Stimulated activated CD4-positive, alpha-beta T cell treated with anti-CD3 and anti-CD28 coated beads, Interleukin-2, amount 100 ng/mL, for 24 hours (primary cell): ENCODE measurements around the gene KRTAP5-4.
"Not testable (repeated sequence)": the region's sequence is repeated elsewhere in the genome, so short reads cannot be mapped to it uniquely, and the experiment has no call there.

Source experiments
- DNase-seq, 2 donors: peaks; one replicate each; pipeline ENCODE4 v3.0.0-alpha.2; 2020

Gene KRTAP5-4

GRCh38 chr11:1598406-1598805 lies 23.5 kb downstream of the KRTAP5-4 start:
- not testable (repeated sequence) for DNase-seq

DNA sequence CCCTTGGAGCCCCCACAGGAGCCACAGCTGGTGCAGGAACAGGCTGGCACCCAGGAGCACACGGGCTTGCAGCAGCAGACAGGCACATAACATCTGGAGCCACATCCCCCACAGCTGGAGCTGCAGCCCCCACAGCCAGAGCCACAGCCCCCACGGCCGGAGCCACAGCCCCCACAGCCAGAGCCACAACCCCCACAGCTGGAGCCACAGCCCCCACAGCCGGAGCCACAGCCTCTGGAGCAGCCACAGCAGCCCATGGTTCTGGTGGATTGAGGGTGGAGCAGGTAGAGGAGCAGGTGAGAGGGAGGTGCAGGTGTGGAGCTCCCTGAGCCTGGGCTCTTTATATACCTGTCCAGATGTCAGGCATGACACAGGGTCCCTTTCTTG lies 24.0 kb downstream of the KRTAP5-4 start, which contains the start of gene KRTAP5-2:
Gene KRTAP5-2 (minus strand): TSS at position 301 of the 387 bp plus-strand sequence. CDS start 44 bp downstream, at position 257.
- DNase-seq, result no peak

DNA sequence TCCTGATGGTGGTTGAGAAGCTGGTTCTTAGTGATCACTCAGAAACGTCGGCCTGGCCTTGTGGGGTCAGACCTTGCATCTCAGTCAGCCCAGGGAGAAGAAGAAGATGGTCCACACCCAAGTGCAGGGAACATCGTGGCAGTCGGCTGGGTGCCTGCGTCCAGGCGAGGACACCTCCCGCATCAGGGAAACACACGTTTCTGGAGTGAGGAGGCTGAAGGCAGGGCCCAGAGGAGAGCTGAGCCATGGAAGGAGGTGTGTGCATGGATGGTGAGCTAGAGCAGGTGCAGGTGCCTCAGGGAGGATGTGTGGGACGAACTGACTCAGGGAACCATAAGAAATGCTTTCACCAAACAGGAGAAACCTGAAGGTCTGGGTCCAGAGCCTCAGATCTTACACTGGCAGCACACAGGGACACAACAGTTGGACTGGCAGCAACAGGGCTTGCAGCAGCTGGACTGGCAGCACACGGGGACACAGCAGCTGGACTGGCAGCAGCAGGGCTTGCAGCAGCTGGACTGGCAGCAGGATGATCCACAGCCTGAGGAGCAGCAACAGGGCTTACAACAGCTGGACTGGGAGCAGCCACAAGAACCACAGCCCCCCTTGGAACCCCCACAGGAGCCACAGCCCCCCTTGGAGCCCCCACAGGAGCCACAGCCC lies 24.5 kb downstream of the KRTAP5-4 start:
- DNase-seq, result no peak

DNA sequence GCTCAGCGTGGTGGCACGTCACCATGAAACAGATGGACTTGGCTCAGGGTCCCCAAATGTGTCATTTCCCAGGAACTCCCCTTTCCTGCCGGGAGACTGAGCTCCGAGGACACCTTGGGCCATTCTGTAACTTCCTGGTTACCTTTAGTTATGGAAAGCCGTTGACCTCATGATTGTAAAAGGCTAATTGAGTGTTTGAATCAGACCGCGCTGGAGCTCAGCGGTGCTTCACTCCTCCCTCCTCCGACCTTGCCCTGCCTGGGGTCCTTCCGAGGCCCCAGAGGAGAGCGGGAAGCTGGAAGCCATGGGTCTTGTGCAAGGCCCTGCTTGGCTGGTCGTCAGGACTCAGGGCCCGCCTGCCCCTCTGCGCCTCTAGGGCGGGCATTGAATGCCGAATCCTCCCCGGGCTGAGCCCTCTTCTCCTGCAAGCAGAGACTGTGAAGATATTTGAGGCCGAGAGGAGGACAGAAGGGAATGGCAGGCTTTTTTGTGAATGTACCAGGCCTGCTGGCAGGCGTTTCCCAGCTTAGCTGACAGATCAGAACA lies 25.3 kb downstream of the KRTAP5-4 start:
- DNase-seq, result not testable (repeated sequence)

- not testable (repeated sequence) for DNase-seq
Measured at GRCh38 chr11:1595994-1596575, 25.9 kb downstream of the KRTAP5-4 start.

DNA sequence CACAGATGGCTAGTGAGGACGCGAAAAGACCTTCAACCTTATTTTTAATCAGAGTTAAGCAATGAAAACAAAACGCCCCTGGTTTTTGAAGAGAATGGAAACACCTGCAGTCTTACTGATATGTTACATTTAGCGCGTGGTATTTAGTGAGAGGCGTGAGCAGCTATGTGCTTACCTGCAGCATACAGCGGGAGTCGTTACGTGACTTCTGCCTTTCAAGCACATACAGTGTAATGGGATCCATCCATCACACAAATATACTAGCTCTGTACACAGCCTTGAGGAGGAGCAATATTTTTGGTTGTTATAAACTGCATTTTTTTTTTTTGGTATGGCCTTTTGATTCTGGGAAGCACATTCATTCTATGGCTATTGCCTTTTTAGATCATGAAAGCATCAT lies 29.3 kb downstream of the KRTAP5-4 start:
- DNase-seq, result no peak

GRCh38 chr11:1589996-1590395 lies 31.9 kb downstream of the KRTAP5-4 start:
- DNase-seq, result no peak

- DNase-seq, result not testable (repeated sequence)
Measured at GRCh38 chr11:1589191-1589963, 32.6 kb downstream of the KRTAP5-4 start.

DNA sequence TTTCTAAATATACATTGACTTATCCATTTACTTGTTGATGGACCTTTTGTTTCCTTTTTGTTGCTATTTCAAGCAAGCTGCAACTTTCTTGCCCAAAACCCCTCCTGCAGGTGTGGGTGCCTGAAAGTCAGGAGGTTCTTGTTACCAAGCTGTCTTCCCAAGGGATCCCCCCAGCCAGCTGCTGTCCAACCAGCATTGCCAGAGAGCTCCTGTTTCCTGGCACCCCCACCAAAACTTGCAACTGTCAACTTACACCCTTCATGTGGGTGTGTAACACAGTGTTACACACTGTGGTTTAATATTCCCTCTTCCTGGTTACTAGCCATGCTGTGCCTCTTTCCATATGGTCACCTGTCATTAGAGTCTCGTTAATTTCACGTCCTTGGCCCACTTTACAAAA lies 35.2 kb downstream of the KRTAP5-4 start:
- DNase-seq, result no peak

DNA sequence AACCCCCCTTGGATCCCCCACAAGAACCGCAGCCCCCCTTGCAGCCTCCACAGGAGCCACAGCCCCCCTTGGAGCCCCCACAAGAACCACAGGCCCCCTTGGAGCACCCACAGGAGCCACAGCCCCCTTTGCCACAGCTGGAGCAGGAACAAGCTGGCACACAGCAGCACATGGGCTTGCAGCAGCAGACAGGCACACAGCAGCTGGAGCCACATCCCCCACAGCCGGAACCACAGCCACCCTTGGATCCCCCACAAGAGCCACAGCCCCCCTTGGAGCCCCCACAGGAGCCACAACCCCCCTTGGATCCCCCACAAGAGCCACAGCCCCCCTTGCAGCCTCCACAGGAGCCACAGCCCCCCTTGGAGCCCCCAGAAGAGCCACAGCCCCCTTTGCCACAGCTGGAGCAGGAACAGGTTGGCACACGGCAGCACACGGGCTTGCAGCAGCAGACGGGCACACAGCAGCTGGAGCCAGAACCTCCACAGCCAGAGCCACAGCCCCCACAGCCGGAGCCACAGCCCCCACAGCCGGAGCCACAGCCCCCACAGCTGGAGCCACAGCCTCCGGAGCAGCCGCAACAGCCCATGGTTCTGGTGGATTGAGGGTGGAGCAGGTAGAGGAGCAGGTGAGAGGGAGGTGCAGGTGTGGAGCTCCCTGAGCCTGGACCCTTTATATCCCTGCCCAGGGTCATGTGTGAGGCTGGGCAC lies 37.1 kb downstream of the KRTAP5-4 start, which contains the start of gene KRTAP5-1:
Gene KRTAP5-1 (minus strand): TSS at position 623 of the 710 bp plus-strand sequence. CDS start 34 bp downstream, at position 589.
- not testable (repeated sequence) for DNase-seq

- not testable (repeated sequence) for DNase-seq
Measured at GRCh38 chr11:1582909-1583308, 39.0 kb downstream of the KRTAP5-4 start.

DNA sequence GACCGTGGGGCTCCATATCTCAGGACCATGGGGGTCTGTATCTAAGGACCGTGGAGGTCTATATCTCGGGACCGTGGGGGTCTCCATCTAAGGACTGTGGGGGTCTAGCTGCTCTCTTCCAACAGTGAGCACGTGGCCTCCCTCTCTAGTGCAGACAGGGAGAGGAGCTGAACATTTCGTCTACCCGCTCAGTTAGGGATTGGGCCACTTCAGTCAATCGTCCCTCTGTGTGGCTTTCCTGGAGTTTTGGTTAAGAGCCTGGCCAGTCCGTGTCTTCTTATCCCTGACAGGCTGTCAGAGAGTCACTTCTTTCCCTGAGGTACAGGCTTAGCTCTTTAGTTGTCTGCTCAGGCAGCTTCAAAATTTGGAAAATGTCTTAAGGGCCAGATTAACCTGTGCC lies 40.0 kb downstream of the KRTAP5-4 start:
- no peak for DNase-seq

- no peak for DNase-seq
Measured at GRCh38 chr11:1576825-1577224, 45.1 kb downstream of the KRTAP5-4 start.

DNA sequence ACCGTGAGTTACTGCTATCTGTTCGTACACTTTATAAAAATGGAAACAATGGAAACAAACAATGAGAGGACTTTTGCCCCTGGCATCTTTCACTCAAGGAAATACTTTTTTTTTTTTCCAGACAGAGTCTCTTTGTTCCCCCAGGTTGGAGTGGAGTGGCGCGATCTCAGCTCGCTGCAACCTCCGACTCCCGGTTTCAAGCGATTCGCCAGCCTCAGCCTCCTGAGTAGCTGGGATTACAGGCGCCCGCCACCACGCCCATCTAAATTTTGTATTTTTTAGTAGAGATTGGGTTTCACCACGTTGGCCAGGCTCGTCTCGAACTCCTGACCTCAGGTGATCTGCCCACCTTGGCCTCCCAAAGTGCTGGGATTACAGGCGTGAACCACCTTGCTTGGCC lies 46.2 kb downstream of the KRTAP5-4 start:
- DNase-seq, result not testable (repeated sequence)

DNA sequence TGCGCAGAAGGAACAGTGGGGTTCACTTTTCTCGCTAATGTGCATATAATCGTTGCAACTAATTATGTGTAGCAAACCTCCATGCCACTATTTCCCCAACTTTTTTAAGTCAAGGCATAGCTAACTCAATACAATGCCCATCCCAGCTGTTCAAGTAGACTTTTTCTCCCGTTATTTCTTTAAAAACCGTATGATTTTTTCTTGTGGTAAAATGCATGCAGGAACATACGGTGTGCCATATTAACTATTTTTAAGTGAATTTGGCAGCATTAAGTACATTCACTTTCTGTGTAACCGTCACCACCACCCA lies 47.0 kb downstream of the KRTAP5-4 start:
- no peak for DNase-seq

DNA sequence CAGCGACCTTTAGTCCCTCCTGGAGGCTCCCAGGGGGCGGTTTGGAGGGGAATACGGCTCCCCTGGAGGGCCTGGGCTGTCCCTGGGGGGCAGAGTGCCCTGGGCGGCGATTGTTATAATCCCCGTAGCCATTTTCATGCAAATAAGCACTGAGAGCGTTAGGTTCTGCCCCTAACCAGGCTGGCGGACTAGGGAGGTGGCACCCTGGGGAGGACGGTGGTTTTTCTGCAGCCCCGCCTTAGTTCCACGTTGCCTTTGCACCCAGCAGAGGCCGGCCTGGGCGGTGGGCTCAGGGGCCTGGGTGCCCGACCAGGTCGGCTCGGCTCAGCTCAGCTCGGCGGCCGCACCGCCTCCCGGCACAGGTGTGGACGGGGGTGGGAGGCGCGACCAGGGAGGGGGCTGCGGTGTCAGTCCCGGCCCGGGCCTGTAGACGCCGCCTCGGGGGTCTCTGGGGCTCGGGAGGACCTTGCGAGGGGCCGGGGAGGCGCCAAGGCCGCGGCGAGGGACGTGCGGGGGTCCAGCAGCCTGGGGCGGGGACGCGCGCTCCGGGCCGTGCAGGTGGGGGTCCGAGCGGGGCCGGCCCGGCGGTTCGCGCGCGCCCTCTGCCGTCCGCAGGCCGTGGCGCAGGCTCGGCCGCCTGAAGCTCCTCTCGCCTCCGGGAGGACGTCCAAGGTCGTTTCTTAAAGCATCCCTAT lies 47.6 kb downstream of the KRTAP5-4 start:
- peak; percentile 67 to 68 for DNase-seq

GRCh38 chr11:1573903-1574237 lies 48.1 kb downstream of the KRTAP5-4 start:
- DNase-seq, result no peak

DNA sequence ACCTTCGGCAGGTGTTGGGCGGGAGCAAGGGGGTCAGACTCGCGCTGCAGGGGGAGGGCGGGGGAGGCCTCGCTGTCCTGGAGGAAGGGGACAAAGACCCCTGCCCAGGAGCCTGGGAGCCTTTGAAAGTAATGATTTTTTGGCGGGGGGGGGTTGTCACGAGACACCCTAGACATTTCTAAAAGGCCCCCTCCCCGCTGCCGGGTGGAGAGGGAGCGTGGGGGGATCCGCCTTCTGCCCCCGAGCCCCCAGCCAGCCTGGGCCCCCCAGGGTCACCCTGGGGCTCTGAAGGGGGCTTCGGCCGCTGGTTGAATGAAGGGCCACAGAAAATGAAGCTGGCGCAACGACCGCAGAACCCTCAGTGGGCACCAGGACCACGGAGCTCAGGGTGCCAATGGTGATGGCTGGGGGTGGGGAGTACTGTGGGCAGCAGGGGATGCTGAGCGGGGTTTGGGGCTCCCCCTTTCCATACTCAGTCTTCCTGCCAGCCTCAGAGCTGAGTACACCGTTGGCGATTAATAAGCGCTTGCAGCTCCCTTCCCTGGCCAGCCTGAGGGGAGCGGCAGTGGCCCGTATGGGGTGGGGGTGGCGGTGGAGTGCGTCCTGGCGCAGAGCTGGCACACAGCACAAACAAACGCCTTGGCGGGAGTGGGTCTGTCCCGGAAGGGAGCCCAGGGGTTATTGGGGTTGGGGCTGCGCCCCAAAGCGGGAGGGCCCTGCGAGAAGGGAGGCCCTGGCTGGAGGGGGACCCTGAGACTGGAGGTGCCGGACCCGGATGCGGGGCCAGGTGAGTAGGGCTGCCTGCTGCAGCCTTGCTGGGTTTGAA lies 48.6 kb downstream of the KRTAP5-4 start:
- peak in 1 of 2 donors; percentile 29 for DNase-seq

- peak; percentile 91 to 92 for DNase-seq
Measured at GRCh38 chr11:1572197-1573076, 49.5 kb downstream of the KRTAP5-4 start, which contains the start of gene DUSP8. DUSP8 (minus strand) TSS chr11:1572271; CDS start chr11:1565826, 6,445 bp downstream.

DNA sequence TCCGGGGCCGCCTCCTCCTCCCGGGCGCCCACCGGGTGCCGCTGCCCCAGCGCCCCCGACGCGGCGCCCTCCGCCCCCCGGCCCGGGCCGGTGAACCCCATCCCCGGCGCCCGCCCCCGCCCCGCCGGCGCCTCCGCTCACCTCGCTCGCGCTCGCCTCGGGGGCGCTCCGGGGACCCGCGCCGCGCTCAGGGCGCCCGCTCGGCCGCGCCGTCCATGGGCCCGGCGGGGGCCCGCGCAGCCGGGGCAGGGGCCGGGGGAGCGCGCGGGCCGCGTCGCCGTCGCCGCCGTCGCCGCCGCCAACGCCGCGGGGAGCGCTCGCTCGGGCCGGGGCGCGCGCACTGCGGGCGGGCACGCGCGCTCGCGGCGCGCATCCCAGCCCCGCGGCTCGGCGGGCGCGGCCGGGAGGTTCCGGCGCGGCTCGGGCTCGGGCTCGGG lies 50.2 kb downstream of the KRTAP5-4 start:
- no peak for DNase-seq
